HG02943 (cell line): ENCODE measurements around the gene CCDC15.
A peak's percentile ranks its signal among the peaks of the same experiment; 100 is the strongest.

Source experiments
- ATAC-seq: cut with Tn5 transposase; IDR thresholded peaks from one replicate; pipeline ENCODE4 v1.9.1; 2021; ENCODE audit warnings: mild to moderate bottlenecking, low read depth, moderate library complexity; ENCODE audit not compliant: unreplicated experiment

Gene CCDC15

GRCh38 chr11:124953753-124954589 is at the start of gene CCDC15:
Gene CCDC15 (plus strand): TSS chr11:124954202. CDS start chr11:124954733, 531 bp downstream.
- peak; percentile 100 for ATAC-seq

- no peak for ATAC-seq
These were observed 38.2 kb upstream of the CCDC15 start for GRCh38 chr11:124915541-124916369.

- ATAC-seq, result no peak
These were observed 37.7 kb upstream of the CCDC15 start for GRCh38 chr11:124916370-124916710.

GRCh38 chr11:124917115-124917637 is 36.8 kb upstream of the CCDC15 start:
- no peak for ATAC-seq

- ATAC-seq, result no peak
These were observed 35.1 kb upstream of the CCDC15 start, which contains the start of gene HEPN1 for GRCh38 chr11:124918950-124919349. Gene HEPN1 (plus strand): TSS chr11:124919250.

- ATAC-seq, result no peak
These were observed 34.1 kb upstream of the CCDC15 start for GRCh38 chr11:124919898-124920297.

- ATAC-seq, result no peak
These were observed 33.6 kb upstream of the CCDC15 start for GRCh38 chr11:124920356-124920755.

- no peak for ATAC-seq
These were observed 33.0 kb upstream of the CCDC15 start for GRCh38 chr11:124920870-124921609.

GRCh38 chr11:124922831-124923230 is 31.2 kb upstream of the CCDC15 start:
- ATAC-seq, result no peak

- no peak for ATAC-seq
These were observed 30.7 kb upstream of the CCDC15 start for GRCh38 chr11:124923296-124923695.

- ATAC-seq, result no peak
These were observed 24.9 kb upstream of the CCDC15 start for GRCh38 chr11:124928942-124929665.

- no peak for ATAC-seq
These were observed 23.2 kb upstream of the CCDC15 start for GRCh38 chr11:124930799-124931198.

GRCh38 chr11:124934862-124935547 is 19.0 kb upstream of the CCDC15 start:
- ATAC-seq, result no peak

- no peak for ATAC-seq
These were observed 18.2 kb upstream of the CCDC15 start, which contains the start of gene HEPACAM for GRCh38 chr11:124935548-124936514. Gene HEPACAM (minus strand): TSS chr11:124936047. CDS start chr11:124936006, 41 bp downstream.

- ATAC-seq, result no peak
These were observed 16.6 kb upstream of the CCDC15 start for GRCh38 chr11:124937336-124937935.

GRCh38 chr11:124938206-124938765 is 15.7 kb upstream of the CCDC15 start:
- no peak for ATAC-seq

GRCh38 chr11:124938970-124939369 is 15.0 kb upstream of the CCDC15 start:
- no peak for ATAC-seq
